Chondrocyte (in vitro differentiated cells): ENCODE measurements around the gene CLCC1. TPM values are rescaled to one million over a fixed set of nuclear protein-coding genes. Genes with fewer than 3 reads are reported as not detected.
"Not testable (repeated sequence)": the region's sequence is repeated elsewhere in the genome, so short reads cannot be mapped to it uniquely, and the experiment has no call there.

Source experiments
- DNase-seq: peaks from one replicate; pipeline ENCODE4 v3.0.0; 2021; ENCODE audit warnings: mixed read lengths, low spot score
- H3K27ac Mint-ChIP-seq: one replicate; pipeline ENCODE4 v1.8.0; 2021; ENCODE audit warnings: mild to moderate bottlenecking, moderate library complexity, mixed read lengths; ENCODE audit not compliant: unreplicated experiment
- H3K27me3 Mint-ChIP-seq: 2 replicates; pipeline ENCODE4 v1.8.0; 2021; ENCODE audit warnings: low read depth, mixed read lengths
- H3K36me3 Mint-ChIP-seq: 2 replicates; pipeline ENCODE4 v1.8.0; 2021; ENCODE audit warnings: low read depth, mixed read lengths
- H3K4me1 Mint-ChIP-seq: 2 replicates; pipeline ENCODE4 v1.8.0; 2021; ENCODE audit warnings: low read depth, mild to moderate bottlenecking, mixed read lengths
- H3K4me3 Mint-ChIP-seq: one replicate; pipeline ENCODE4 v1.8.0; 2021; ENCODE audit warnings: mild to moderate bottlenecking, moderate library complexity, mixed read lengths; ENCODE audit not compliant: unreplicated experiment
- H3K9me3 Mint-ChIP-seq: 2 replicates; pipeline ENCODE4 v1.8.0; 2021; ENCODE audit warnings: low read depth, mixed read lengths
- total RNA-seq: library from RNA; stranded (reverse); gene quantifications from 3 replicates; pipeline ENCODE4 v1.2.1, GENCODE V29; 2021
- TF ChIP-seq, protein P1 (sequence below): fragments of 200-600 bp; sonication (generic); IDR thresholded peaks from 2 replicates; pipeline ENCODE4 v1.5.0; 2021; ENCODE audit warnings: antibody characterized with exemption, mild to moderate bottlenecking, moderate library complexity

Gene CLCC1
- total RNA-seq, 1 donor from 2014 or later = 41.7 TPM

DNA sequence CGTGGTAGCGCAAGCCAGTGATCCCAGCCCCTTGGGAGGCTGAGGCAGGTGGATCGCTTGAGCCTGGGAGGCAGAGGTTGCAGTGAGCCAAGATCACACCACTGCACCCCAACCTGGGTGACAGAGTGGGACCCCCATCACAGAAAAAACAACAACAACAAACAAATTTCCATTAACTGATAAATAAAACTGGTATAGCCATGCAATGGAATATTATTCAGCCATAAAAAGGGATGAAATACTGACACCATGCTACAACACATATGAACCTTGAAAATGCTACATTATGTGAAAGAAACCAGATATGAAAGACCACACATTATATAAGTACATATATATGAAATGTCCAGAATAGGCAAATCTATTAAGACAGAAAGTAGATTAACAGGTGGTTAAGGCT, 12.0 kb downstream of the CLCC1 start:
- H3K36me3 Mint-ChIP-seq = peaks cover 5% of the 10 kb centered on the region
- no peaks in the 10 kb centered on the region for H3K27me3 Mint-ChIP-seq
- no peak overlapping the region for H3K27ac Mint-ChIP-seq
- no peak for DNase-seq
- H3K4me1 Mint-ChIP-seq = peaks cover 24% of the 10 kb centered on the region
- H3K4me3 Mint-ChIP-seq = no peak overlapping the region
- H3K9me3 Mint-ChIP-seq = no peaks in the 10 kb centered on the region
- TF ChIP-seq, protein P1, sequence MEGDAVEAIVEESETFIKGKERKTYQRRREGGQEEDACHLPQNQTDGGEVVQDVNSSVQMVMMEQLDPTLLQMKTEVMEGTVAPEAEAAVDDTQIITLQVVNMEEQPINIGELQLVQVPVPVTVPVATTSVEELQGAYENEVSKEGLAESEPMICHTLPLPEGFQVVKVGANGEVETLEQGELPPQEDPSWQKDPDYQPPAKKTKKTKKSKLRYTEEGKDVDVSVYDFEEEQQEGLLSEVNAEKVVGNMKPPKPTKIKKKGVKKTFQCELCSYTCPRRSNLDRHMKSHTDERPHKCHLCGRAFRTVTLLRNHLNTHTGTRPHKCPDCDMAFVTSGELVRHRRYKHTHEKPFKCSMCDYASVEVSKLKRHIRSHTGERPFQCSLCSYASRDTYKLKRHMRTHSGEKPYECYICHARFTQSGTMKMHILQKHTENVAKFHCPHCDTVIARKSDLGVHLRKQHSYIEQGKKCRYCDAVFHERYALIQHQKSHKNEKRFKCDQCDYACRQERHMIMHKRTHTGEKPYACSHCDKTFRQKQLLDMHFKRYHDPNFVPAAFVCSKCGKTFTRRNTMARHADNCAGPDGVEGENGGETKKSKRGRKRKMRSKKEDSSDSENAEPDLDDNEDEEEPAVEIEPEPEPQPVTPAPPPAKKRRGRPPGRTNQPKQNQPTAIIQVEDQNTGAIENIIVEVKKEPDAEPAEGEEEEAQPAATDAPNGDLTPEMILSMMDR = no peak

DNA sequence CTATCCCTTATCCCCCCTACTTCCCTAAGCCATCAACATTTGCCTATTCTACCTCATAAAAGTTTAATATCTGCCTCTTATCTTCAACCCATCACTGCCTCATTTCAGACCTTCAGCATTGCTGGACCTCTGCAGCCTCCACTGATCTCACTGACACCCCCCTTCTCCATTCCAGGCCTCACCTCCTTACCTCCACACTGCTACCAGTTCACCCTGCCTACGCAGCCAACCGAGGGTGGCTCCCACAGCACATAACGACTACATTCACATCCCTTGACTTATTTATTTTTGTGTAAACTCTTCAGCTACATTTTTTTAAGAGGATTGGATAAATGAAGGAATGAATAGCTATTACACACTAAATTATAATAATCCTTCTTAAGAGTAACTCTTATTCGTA, 14.2 kb downstream of the CLCC1 start:
- H3K36me3 Mint-ChIP-seq = peaks cover 7% of the 10 kb centered on the region
- no peak for DNase-seq
- peaks cover 19% of the 10 kb centered on the region for H3K4me1 Mint-ChIP-seq
- TF ChIP-seq, protein P1 = no peak
- H3K4me3 Mint-ChIP-seq = no peak overlapping the region
- peak overlapping the region; percentile 71 for H3K27ac Mint-ChIP-seq
- no peaks in the 10 kb centered on the region for H3K9me3 Mint-ChIP-seq
- H3K27me3 Mint-ChIP-seq = no peaks in the 10 kb centered on the region

DNA sequence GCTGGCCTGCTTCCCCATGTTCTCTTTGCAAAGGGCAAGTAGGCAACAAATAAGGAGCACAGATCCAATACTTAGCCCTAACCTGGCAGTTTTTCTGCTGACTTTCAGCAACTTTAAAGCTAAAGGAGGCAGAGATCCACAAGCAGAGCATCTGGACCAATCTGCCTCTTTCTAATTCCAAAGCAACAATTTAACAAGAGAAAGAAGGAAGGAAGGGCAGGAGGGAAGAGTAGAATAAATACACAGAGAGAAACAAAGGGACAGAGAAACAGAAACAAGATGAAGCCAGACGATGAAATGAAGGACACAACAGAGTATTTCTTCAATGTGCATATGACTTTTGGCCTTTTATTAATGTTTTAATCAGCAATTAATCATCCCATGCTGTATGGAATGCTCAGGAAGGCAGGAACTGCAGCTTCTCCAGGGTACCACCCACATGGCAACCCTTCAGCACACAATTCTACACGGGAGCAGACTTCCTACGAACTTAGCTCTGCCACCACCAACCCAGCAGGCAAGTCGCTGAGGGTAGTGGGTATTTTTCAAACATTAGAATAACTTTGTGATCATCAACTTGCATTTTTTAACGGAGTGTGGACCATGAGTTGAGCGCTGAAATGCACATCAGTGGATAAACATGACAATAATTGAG, 15.3 kb downstream of the CLCC1 start:
- Mint-ChIP-seq H3K36me3 (peaks cover 10% of the 10 kb centered on the region), H3K27me3 (no peaks in the 10 kb centered on the region), H3K4me3 (peak overlapping the region; percentile 9), H3K9me3 (no peaks in the 10 kb centered on the region), H3K4me1 (peaks cover 19% of the 10 kb centered on the region), H3K27ac (peak overlapping the region; percentile 85)
- DNase-seq = no peak
- TF ChIP-seq, protein P1 = no peak

DNA sequence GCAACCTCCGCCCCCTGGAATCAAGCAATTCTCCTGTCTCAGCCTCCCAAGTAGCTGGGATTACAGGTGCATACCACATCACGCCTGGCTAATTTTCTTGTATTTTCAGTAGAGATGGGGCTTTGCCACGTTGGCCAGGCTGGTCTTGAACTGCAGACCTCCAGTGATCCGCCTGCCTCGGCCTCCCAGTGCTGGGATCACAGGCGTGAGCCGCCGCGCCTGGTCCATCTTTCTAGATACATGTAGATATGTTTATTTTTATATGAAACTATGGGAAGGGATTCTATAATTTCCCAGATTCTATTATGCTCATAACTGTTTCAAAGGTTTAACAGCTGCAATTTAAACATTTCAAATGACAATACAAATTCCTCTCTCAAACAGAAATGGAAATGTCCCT, 27.1 kb downstream of the CLCC1 start:
- no peak for DNase-seq
- Mint-ChIP-seq H3K4me3 (no peak overlapping the region), H3K9me3 (no peaks in the 10 kb centered on the region), H3K27me3 (no peaks in the 10 kb centered on the region), H3K36me3 (peaks cover 27% of the 10 kb centered on the region), H3K4me1 (no peaks in the 10 kb centered on the region), H3K27ac (no peak overlapping the region)
- TF ChIP-seq, protein P1 = no peak

DNA sequence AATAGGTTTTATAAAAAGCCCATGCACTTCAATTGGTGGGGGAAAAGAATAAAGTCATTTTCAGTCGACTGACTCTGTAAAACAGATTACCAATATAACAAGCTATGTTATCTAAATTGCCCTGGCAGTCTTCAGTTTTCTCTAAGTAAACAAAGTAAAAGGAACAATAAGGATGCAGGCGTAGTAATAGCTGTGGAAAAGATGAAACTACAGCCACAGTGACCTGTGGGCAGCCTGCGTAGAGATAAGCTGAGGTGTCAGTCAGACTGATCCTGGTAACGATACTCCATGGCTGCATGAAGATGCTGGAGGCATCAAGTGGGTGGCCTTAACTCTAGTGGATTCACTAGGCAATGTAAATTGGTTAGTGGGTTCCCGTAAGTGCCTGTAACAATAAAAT, 29.3 kb downstream of the CLCC1 start:
- no peak overlapping the region for H3K4me3 Mint-ChIP-seq
- no peak for DNase-seq
- no peaks in the 10 kb centered on the region for H3K9me3 Mint-ChIP-seq
- no peaks in the 10 kb centered on the region for H3K4me1 Mint-ChIP-seq
- H3K27me3 Mint-ChIP-seq = no peaks in the 10 kb centered on the region
- TF ChIP-seq, protein P1 = no peak
- H3K36me3 Mint-ChIP-seq = peaks cover 33% of the 10 kb centered on the region
- H3K27ac Mint-ChIP-seq = no peak overlapping the region

DNA sequence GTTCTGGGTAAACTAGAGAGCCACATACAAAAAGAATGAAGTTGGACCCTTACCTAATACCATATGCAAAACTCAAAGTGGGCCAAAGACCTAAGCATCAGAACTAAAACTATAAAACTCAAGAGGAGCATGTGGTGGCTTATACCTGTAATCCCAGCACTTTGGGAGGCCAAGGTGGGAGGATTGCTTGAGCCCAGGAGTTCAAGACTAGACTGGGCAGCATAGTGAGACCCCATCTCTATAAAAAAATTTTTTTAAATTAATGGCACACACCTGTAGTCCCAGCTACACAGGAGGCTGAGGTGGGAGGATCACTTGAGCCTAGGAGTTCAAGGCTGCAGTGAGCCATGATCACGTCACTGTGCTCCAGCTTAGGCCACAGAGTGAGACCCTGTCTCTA, 35.7 kb downstream of the CLCC1 start:
- not testable (repeated sequence) for H3K9me3 Mint-ChIP-seq, H3K4me3 Mint-ChIP-seq, H3K27ac Mint-ChIP-seq, H3K27me3 Mint-ChIP-seq, DNase-seq, H3K4me1 Mint-ChIP-seq
- peaks cover 22% of the 10 kb centered on the region for H3K36me3 Mint-ChIP-seq
